ENCODE measurements around the gene TCP10L. TPM values are rescaled to one million over a fixed set of nuclear protein-coding genes. Genes with fewer than 3 reads are reported as not detected.
A peak's percentile ranks its signal among the peaks of the same experiment; 100 is the strongest.
"Not testable (repeated sequence)": the region's sequence is repeated elsewhere in the genome, so short reads cannot be mapped to it uniquely, and the experiment has no call there.

Gene TCP10L
- total and polyA plus RNA-seq, 2 experiments from 2014 or later, result 0.97 TPM; not detected in 1

GRCh38 chr21:32545948-32546441 is 39.3 kb downstream of the TCP10L start:
- H3K27me3 ChIP-seq (replicated peaks; ENCODE audit: insufficient read depth), result no peaks in the 10 kb centered on the region
- peaks cover 4% of the 10 kb centered on the region; the same call in 1 of the 2 replicates for H3K4me1 ChIP-seq (ENCODE audit: insufficient read depth)
- no peaks in the 10 kb centered on the region for H3K9me2 ChIP-seq (ENCODE audit: insufficient read depth)
- H3K9me3 ChIP-seq (ENCODE audit: low read depth), result no peaks in the 10 kb centered on the region
- in situ Hi-C loops (cut with MboI), result no loop called here
- peak overlapping the region; percentile 40 for H3K4me2 ChIP-seq (ENCODE audit: unreplicated experiment)
- H3K9ac ChIP-seq, result no peak overlapping the region
- H4K20me1 ChIP-seq (ENCODE audit: insufficient read depth), result no peaks in the 10 kb centered on the region
- H3F3A ChIP-seq (ENCODE audit: insufficient read depth), result no peaks in the 10 kb centered on the region
- H2AFZ ChIP-seq, result peak overlapping the region; percentile 43
- WGBS, 2 experiments (ENCODE audit: low coverage in 1 of 2, low lambda C conversion rate in 2 of 2, missing lambda C conversion rate in 2 of 2), result 18 to 19% methylated on average over 6 of the region's 6 CpGs
- no peaks in the 10 kb centered on the region for H3K36me3 ChIP-seq (ENCODE audit: low read depth)
- TF ChIP-seq EZH2 (IDR thresholded peaks at IDR 0.05; ENCODE audit: insufficient read depth, poor library complexity, severe bottlenecking) (no peak), EZH2phosphoT487 (IDR thresholded peaks at IDR 0.05; ENCODE audit: insufficient read depth, low read depth) (no peak)
- DNase-seq, result peak; percentile 68
- no peak overlapping the region for H3K27ac ChIP-seq
- H3K79me2 ChIP-seq (ENCODE audit: insufficient read depth), result no peaks in the 10 kb centered on the region
- no peak overlapping the region for H3K4me3 ChIP-seq

- in situ Hi-C loops (cut with MboI), result no loop called here
- no peak for DNase-seq
- H3K27me3 ChIP-seq (replicated peaks; ENCODE audit: insufficient read depth), result no peaks in the 10 kb centered on the region
- H3F3A ChIP-seq (ENCODE audit: insufficient read depth), result no peaks in the 10 kb centered on the region
- H3K36me3 ChIP-seq (ENCODE audit: low read depth), result no peaks in the 10 kb centered on the region
- TF ChIP-seq EZH2phosphoT487 (IDR thresholded peaks at IDR 0.05; ENCODE audit: insufficient read depth, low read depth) (no peak), EZH2 (IDR thresholded peaks at IDR 0.05; ENCODE audit: insufficient read depth, poor library complexity, severe bottlenecking) (no peak)
- H3K9ac ChIP-seq, result no peak overlapping the region
- no peaks in the 10 kb centered on the region for H3K9me3 ChIP-seq (ENCODE audit: low read depth)
- H3K79me2 ChIP-seq (ENCODE audit: insufficient read depth), result no peaks in the 10 kb centered on the region
- no peak overlapping the region for H2AFZ ChIP-seq
- no peaks in the 10 kb centered on the region for H4K20me1 ChIP-seq (ENCODE audit: insufficient read depth)
- H3K27ac ChIP-seq, result no peak overlapping the region
- no peak overlapping the region for H3K4me2 ChIP-seq (ENCODE audit: unreplicated experiment)
- 93 to 96% methylated on average over 4 of the region's 4 CpGs for WGBS, 2 experiments (ENCODE audit: low coverage in 1 of 2, low lambda C conversion rate in 2 of 2, missing lambda C conversion rate in 2 of 2)
- H3K9me2 ChIP-seq (ENCODE audit: insufficient read depth), result no peaks in the 10 kb centered on the region
- H3K4me1 ChIP-seq (ENCODE audit: insufficient read depth), result peaks cover 4% of the 10 kb centered on the region; the same call in 1 of the 2 replicates
- no peak overlapping the region for H3K4me3 ChIP-seq
Measured at GRCh38 chr21:32544697-32545096, 40.6 kb downstream of the TCP10L start.

DNA sequence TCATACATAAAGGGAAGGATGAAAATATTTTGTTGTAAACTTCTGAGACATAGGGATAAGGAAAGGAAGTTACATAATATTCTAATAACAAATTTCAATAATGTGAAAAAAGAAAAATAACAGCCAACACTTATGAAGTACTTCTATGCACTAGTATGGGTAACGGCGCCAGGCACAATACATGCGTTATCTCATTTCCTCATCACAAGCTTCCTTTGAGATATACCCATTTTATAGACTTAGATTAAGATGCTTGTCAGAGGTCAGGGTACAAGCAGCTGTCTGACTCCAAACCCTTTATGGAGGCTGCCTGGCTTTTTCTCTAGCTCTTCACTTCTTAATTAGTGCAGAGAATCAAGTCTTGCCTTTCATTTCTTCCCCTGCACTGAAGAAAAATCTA is 41.3 kb downstream of the TCP10L start:
- Histone ChIP-seq H3K4me2 (ENCODE audit: unreplicated experiment) (no peak overlapping the region), H3K9me2 (ENCODE audit: insufficient read depth) (no peaks in the 10 kb centered on the region), H3K79me2 (ENCODE audit: insufficient read depth) (no peaks in the 10 kb centered on the region), H4K20me1 (ENCODE audit: insufficient read depth) (no peaks in the 10 kb centered on the region), H3K27ac (no peak overlapping the region), H3K9ac (no peak overlapping the region), H3K4me1 (ENCODE audit: insufficient read depth) (peaks cover 4% of the 10 kb centered on the region; the same call in 1 of the 2 replicates), H3K9me3 (ENCODE audit: low read depth) (no peaks in the 10 kb centered on the region), H3F3A (ENCODE audit: insufficient read depth) (no peaks in the 10 kb centered on the region), H2AFZ (no peak overlapping the region), H3K4me3 (no peak overlapping the region), H3K27me3 (replicated peaks; ENCODE audit: insufficient read depth) (no peaks in the 10 kb centered on the region), H3K36me3 (ENCODE audit: low read depth) (no peaks in the 10 kb centered on the region)
- 93 to 97% methylated on average over 3 of the region's 3 CpGs for WGBS, 2 experiments (ENCODE audit: low coverage in 1 of 2, low lambda C conversion rate in 2 of 2, missing lambda C conversion rate in 2 of 2)
- in situ Hi-C loops (cut with MboI), result no loop called here
- no peak for TF ChIP-seq EZH2 (IDR thresholded peaks at IDR 0.05; ENCODE audit: insufficient read depth, poor library complexity, severe bottlenecking)
- no peak for TF ChIP-seq EZH2phosphoT487 (IDR thresholded peaks at IDR 0.05; ENCODE audit: insufficient read depth, low read depth)
- DNase-seq, result no peak

DNA sequence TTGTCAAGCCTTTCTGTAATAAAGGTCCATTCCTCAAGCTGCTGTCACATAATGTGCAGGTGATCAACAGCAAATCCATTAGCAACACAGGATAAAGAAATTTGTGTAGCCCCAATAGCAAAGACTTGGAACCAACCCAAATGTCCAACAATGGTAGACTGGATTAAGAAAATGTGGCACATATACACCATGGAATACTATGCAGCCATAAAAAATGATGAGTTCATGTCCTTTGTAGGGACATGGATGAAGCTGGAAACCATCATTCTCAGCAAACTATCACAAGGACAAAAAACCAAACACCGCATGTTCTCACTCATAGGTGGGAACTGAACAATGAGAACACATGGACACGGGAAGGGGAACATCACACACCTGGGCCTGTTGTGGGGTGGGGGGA is 42.3 kb downstream of the TCP10L start:
- in situ Hi-C loops (cut with MboI); DNase-seq; H2AFZ ChIP-seq; H3K27ac ChIP-seq; H4K20me1 ChIP-seq (ENCODE audit: insufficient read depth); H3K4me3 ChIP-seq; H3K9ac ChIP-seq; H3K4me2 ChIP-seq (ENCODE audit: unreplicated experiment); H3K79me2 ChIP-seq (ENCODE audit: insufficient read depth); H3K4me1 ChIP-seq (ENCODE audit: insufficient read depth); H3K9me2 ChIP-seq (ENCODE audit: insufficient read depth); H3K27me3 ChIP-seq (replicated peaks; ENCODE audit: insufficient read depth); H3K9me3 ChIP-seq (ENCODE audit: low read depth); H3F3A ChIP-seq (ENCODE audit: insufficient read depth); H3K36me3 ChIP-seq (ENCODE audit: low read depth): not testable (repeated sequence)
- 97% methylated on average over 2 of the region's 2 CpGs; no CpG with 5 or more reads in 1 of the 2 experiments for WGBS, 2 experiments (ENCODE audit: low coverage in 1 of 2, low lambda C conversion rate in 2 of 2, missing lambda C conversion rate in 2 of 2)

- WGBS, 2 experiments (ENCODE audit: low coverage in 1 of 2, low lambda C conversion rate in 2 of 2, missing lambda C conversion rate in 2 of 2), result 69 to 76% methylated on average over 6 of the region's 6 CpGs
- H3K4me3 ChIP-seq, result no peak overlapping the region
- H3K79me2 ChIP-seq (ENCODE audit: insufficient read depth), result no peaks in the 10 kb centered on the region
- no peaks in the 10 kb centered on the region for H3K4me1 ChIP-seq (ENCODE audit: insufficient read depth)
- H4K20me1 ChIP-seq (ENCODE audit: insufficient read depth), result no peaks in the 10 kb centered on the region
- DNase-seq, result no peak
- H3K27me3 ChIP-seq (replicated peaks; ENCODE audit: insufficient read depth), result no peaks in the 10 kb centered on the region
- H3K27ac ChIP-seq, result no peak overlapping the region
- TF ChIP-seq EZH2 (IDR thresholded peaks at IDR 0.05; ENCODE audit: insufficient read depth, poor library complexity, severe bottlenecking) (no peak), EZH2phosphoT487 (IDR thresholded peaks at IDR 0.05; ENCODE audit: insufficient read depth, low read depth) (no peak)
- H3K9ac ChIP-seq, result no peak overlapping the region
- no peaks in the 10 kb centered on the region for H3K9me2 ChIP-seq (ENCODE audit: insufficient read depth)
- no peak overlapping the region for H3K4me2 ChIP-seq (ENCODE audit: unreplicated experiment)
- H2AFZ ChIP-seq, result no peak overlapping the region
- no peaks in the 10 kb centered on the region for H3F3A ChIP-seq (ENCODE audit: insufficient read depth)
- in situ Hi-C loops (cut with MboI), result no loop called here
- H3K9me3 ChIP-seq (ENCODE audit: low read depth), result no peaks in the 10 kb centered on the region
- no peaks in the 10 kb centered on the region for H3K36me3 ChIP-seq (ENCODE audit: low read depth)
Measured at GRCh38 chr21:32539378-32539777, 45.9 kb downstream of the TCP10L start.

Data from GM23248 (cell line).